ENCODE measurements around the gene SYNGR3. TPM values are rescaled to one million over a fixed set of nuclear protein-coding genes. Genes with fewer than 3 reads are reported as not detected.
A peak's percentile ranks its signal among the peaks of the same experiment; 100 is the strongest.

SYNGR3 gene
- total and polyA plus RNA-seq, 2 experiments from 2014 or later: 21.8 to 27.2 TPM

GRCh38 chr16:1991948-1992703, 2.4 kb downstream of the SYNGR3 start:
- Histone ChIP-seq H3K27me3 (peaks cover 26% of the 10 kb centered on the region), H3K27ac (no peak overlapping the region), H3K9me3 (ENCODE audit: low read depth) (no peaks in the 10 kb centered on the region), H3K36me3 (no peaks in the 10 kb centered on the region), H3K4me1 (ENCODE audit: low read depth) (no peaks in the 10 kb centered on the region), H3K4me3 (peak overlapping the region; percentile 1)
- TF ChIP-seq CTCF (IDR thresholded peaks at IDR 0.05; ENCODE audit: low read depth, low read length): no peak
- peak; percentile 93 to 95 for DNase-seq (ENCODE audit: low read depth in 1 of 2, low spot score in 1 of 2)

GRCh38 chr16:1992704-1993317, 3.0 kb downstream of the SYNGR3 start:
- Histone ChIP-seq H3K27ac (no peak overlapping the region), H3K4me1 (ENCODE audit: low read depth) (no peaks in the 10 kb centered on the region), H3K9me3 (ENCODE audit: low read depth) (no peaks in the 10 kb centered on the region), H3K4me3 (no peak overlapping the region), H3K27me3 (peaks cover 26% of the 10 kb centered on the region), H3K36me3 (peaks cover 2% of the 10 kb centered on the region)
- DNase-seq (ENCODE audit: low read depth in 1 of 2, low spot score in 1 of 2): no peak
- no peak for TF ChIP-seq CTCF (IDR thresholded peaks at IDR 0.05; ENCODE audit: low read depth, low read length)

- Histone ChIP-seq H3K27ac (no peak overlapping the region), H3K27me3 (peaks cover 23% of the 10 kb centered on the region), H3K9me3 (ENCODE audit: low read depth) (no peaks in the 10 kb centered on the region), H3K4me1 (ENCODE audit: low read depth) (no peaks in the 10 kb centered on the region), H3K36me3 (peaks cover 8% of the 10 kb centered on the region), H3K4me3 (no peak overlapping the region)
- TF ChIP-seq CTCF (IDR thresholded peaks at IDR 0.05; ENCODE audit: low read depth, low read length): no peak
- DNase-seq (ENCODE audit: low read depth in 1 of 2, low spot score in 1 of 2): peak in 1 of 2 donors; percentile 11
These were observed 4.0 kb downstream of the SYNGR3 start for GRCh38 chr16:1993731-1994131.

- no peak overlapping the region for H3K4me3 ChIP-seq
- H3K9me3 ChIP-seq (ENCODE audit: low read depth): no peaks in the 10 kb centered on the region
- H3K27me3 ChIP-seq: no peaks in the 10 kb centered on the region
- H3K4me1 ChIP-seq (ENCODE audit: low read depth): no peaks in the 10 kb centered on the region
- peaks cover 36% of the 10 kb centered on the region for H3K36me3 ChIP-seq
- H3K27ac ChIP-seq: no peak overlapping the region
- no peak for DNase-seq (ENCODE audit: low read depth in 1 of 2, low spot score in 1 of 2)
- no peak for TF ChIP-seq CTCF (IDR thresholded peaks at IDR 0.05; ENCODE audit: low read depth, low read length)
These were observed 8.0 kb downstream of the SYNGR3 start for GRCh38 chr16:1997494-1998359.

- H3K4me1 ChIP-seq (ENCODE audit: low read depth): no peaks in the 10 kb centered on the region
- no peak for TF ChIP-seq CTCF (IDR thresholded peaks at IDR 0.05; ENCODE audit: low read depth, low read length)
- H3K36me3 ChIP-seq: peaks cover 39% of the 10 kb centered on the region
- DNase-seq (ENCODE audit: low read depth in 1 of 2, low spot score in 1 of 2): no peak
- no peak overlapping the region for H3K27ac ChIP-seq
- H3K4me3 ChIP-seq: no peak overlapping the region
- no peaks in the 10 kb centered on the region for H3K9me3 ChIP-seq (ENCODE audit: low read depth)
- H3K27me3 ChIP-seq: no peaks in the 10 kb centered on the region
These were observed 8.6 kb downstream of the SYNGR3 start for GRCh38 chr16:1998360-1998835.
